Ureter (tissue), 1 donor: Measurements from ENCODE around the gene BPNT1. TPM values are rescaled to one million over a fixed set of nuclear protein-coding genes. Genes with fewer than 3 reads are reported as not detected.
"Not testable (repeated sequence)": the region's sequence is repeated elsewhere in the genome, so short reads cannot be mapped to it uniquely, and the experiment has no call there.

ENCODE experiments used
- DNase-seq: peaks from one replicate; pipeline ENCODE4 v3.0.0-alpha.2; 2020; ENCODE audit warnings: low spot score
- total RNA-seq: library from RNA; stranded (reverse); gene quantifications from one replicate; pipeline ENCODE4 v1.2.4, GENCODE V29; 2023
- donor health status: DM: yes; HTN: yes; CAD: no.

Gene BPNT1
- total RNA-seq, 1 donor from 2014 or later: 25.5 TPM

DNA sequence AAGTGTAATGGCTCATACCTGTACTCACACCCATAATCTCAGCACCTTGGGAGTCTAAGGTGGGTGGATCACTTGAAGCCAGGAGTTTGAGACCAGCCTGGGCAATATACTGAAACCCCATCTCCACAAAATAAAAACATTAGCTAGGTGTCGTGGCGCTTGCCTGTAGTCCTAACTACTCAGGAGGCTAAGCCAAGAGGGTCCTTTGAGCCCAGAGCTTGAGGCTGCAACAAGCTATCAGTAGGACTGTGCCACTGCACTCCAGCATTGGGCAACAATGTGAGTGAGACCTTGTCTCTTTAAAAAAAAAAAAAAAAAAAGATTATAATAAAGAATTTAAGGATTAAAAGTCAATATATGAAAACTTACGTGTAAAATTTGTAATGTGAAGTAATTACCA is 11.7 kb downstream of the BPNT1 start:
- no peak for DNase-seq

GRCh38 chr1:220076861-220077762 is 12.5 kb downstream of the BPNT1 start:
- no peak for DNase-seq

GRCh38 chr1:220067269-220068204 is 22.1 kb downstream of the BPNT1 start:
- DNase-seq: no peak

DNA sequence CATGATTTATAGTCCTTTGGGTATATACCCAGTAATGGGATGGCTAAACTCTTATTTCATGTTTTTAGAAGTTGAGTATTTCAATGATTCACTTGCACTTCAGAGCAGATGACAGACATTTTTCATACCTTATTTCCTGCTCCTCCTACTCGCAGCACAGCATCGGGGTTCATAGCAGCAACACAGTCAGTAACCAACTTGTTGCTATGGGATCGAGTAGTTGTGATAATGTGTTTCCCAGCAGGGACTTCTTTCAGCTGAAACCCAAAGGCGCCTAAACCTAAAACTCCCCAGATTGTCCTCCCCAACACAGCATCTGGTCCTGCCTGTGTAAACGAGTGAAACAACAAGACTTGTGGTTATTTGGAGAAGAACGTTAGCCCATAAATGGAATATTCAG is 27.0 kb downstream of the BPNT1 start:
- no peak for DNase-seq

DNA sequence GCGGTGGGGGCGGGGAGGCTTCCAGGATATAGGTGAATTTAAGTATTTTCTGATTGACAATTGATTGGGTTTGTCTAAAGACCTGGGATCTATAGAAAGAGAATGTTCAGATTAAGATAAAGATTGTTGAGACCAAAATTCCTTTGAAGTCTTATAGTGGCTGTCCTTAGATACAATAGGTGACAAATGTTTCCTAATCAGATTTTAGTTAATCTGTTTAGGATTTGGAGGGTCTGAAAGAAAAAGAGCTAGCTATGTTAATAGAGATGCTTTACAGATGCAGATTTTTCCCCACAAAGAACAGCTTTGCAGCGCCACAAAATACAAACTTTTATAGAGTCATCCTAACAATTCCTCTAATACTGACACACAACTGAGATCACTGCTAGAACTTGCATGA is 28.7 kb downstream of the BPNT1 start:
- no peak for DNase-seq

- DNase-seq: no peak
These were observed 33.2 kb downstream of the BPNT1 start for GRCh38 chr1:220056374-220056773.

GRCh38 chr1:220046052-220046930 is 43.3 kb downstream of the BPNT1 start, which contains the start of gene EPRS1:
Gene EPRS1, minus strand, starts transcription at chr1:220046505. Its CDS starts 117 bp downstream, at chr1:220046388.
- DNase-seq: peak; percentile 94

DNA sequence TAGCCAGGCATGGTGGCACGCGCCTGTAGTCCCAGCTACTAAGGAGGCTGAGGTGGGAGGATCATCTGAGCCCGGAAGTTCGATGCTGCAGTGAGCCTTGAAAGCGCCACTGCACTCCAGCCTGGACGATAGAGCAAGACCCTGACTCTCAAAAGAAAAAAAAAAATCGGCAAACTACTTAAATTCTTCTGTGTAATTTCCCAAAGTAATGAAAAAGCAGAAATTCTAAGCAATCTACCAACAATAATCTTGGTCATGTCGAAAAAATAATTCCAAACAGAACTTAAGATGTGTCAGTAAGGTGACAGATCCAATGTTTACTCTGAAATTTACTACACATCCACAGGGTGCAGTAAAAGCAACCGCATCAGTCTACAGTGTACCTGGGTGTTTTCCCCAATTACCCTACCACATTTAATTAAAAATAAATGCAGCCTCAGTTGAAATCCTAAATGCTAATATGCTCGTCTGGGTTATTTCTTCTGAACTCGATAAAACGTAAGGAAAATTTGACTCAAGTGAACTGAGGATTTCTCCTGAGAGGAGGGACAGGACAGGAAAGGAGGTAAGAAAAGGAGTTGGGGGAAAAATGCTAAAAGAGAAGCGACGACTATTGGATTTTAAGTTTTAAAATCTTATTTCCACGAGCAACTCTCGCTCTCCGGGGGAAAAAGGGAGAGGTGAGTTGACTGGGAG is 44.1 kb downstream of the BPNT1 start:
- no peak for DNase-seq

GRCh38 chr1:220044678-220045355 is 44.8 kb downstream of the BPNT1 start:
- no peak for DNase-seq

DNA sequence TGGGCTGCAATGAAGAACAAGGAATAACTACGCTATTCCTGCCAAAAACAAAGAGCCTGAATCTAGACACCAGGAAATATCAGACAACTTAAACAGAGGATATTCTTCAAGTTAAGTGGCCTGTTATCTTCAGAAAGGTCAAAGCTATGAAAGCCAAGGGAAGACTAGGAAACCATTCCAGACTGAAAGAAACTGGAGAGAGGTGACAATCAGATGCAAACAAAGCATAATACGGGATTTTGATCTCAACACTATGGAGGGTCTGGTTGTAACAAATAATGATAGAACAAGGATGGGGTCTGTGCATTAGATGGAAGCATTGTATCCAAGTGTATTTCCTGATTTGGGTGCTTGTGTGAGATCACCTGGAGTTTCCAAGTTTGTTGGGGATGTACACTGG is 45.9 kb downstream of the BPNT1 start:
- no peak for DNase-seq

DNA sequence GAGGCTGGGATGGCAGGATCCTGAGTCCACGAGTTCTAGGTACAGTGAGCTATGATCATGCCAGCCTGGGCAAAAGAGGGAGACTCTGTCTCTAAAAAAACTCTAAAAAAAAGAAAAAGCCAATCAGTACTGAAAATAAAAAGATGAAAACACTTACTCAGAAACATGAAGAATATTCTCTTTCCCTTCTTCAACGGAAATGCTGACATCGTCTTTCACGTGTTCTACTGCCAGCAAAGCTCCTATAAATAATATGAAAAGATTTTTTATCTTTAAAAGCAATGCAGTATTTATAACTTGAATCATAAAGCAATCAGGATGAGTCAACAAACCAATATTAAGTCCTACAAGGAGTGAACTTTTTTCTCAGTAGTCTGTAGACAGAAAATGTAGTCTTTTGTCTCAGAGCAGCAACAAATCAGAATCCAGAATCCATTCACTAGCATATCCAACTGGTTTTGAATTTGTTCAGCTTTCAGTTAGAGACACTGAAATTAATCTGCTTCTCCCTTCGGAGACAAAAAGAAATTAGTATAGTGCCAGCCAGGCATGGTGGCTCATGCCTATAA is 49.5 kb downstream of the BPNT1 start:
- no peak for DNase-seq

DNA sequence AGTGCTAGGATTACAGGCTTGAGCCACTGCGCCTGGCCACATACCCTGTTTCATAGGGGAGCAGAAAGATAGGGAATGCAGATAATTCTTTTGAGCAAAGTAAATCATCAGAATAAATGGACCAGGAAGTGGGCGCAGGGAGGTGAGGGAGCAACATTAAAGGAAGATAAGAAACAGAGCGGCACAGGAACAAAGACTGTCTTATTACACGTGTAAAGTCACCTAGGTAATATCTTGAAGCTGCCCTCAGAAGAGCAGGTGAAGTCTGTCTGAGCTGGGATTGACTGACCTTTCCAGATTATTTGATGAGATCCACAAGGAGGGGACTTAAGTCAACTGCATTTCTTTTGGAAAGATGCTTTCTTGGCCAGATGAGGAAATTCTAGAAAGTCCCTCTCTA is 50.9 kb downstream of the BPNT1 start:
- DNase-seq: no peak

- not testable (repeated sequence) for DNase-seq
These were observed 51.8 kb downstream of the BPNT1 start for GRCh38 chr1:220037810-220038209.

DNA sequence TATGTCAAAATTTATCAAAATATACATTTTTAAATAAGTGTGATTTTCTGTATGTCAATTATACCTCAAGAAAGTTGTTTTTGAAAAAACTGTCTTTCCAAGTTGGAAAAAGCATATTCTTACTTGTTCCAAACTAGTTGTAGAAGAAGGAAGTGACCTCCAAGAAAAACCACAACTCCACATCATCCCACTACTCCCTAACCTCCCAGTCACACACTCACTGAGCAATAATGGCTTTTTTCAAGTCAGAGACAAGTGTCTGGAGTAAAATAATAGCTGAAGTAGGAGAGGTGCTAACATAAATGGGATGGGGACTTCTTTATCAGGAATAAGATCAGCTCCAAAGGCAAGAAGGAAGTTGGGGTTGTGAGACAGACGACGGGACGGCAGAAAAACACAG is 56.7 kb downstream of the BPNT1 start:
- DNase-seq: no peak

- no peak for DNase-seq
These were observed 58.3 kb downstream of the BPNT1 start for GRCh38 chr1:220031287-220031686.

GRCh38 chr1:220028346-220028895 is 61.2 kb downstream of the BPNT1 start:
- DNase-seq: no peak

- no peak for DNase-seq
These were observed 70.5 kb downstream of the BPNT1 start for GRCh38 chr1:220019071-220019470.

DNA sequence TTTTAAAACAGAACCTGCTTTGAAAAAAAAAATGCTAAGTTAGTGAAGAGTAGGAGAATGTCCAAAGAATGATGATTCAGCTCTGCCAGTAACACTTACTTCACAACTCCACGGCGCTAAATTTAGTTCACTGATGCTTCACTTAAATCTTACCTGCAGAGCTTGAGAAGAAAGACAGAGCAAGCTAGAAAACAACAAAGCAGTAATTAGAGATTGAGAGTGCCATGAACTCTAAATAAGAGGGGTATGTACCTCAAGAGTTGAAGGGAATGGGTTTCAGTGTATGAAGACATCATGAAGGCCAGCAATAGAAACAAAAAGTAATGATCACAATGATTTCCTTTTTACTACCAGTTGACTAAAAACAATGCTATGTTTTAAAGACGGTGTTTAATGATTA is 76.1 kb downstream of the BPNT1 start:
- DNase-seq: no peak

GRCh38 chr1:220012259-220012658 is 77.3 kb downstream of the BPNT1 start:
- DNase-seq: no peak

GRCh38 chr1:220011620-220012019 is 78.0 kb downstream of the BPNT1 start:
- DNase-seq: no peak
